ENCODE measurements around the gene FOXRED1.

- no peak for TF ChIP-seq CTCF (IDR thresholded peaks at IDR 0.05; ENCODE audit: low read length)
- no peak for TF ChIP-seq EZH2 (optimal IDR thresholded peaks at IDR 0.05; ENCODE audit: low read depth, low read length)
Observed at GRCh38 chr11:126254819-126255218, 14.1 kb upstream of the FOXRED1 start.

Data from MM.1S (cell line).